ENCODE data around the gene OR4B1.

The OR4B1 gene, protein sequence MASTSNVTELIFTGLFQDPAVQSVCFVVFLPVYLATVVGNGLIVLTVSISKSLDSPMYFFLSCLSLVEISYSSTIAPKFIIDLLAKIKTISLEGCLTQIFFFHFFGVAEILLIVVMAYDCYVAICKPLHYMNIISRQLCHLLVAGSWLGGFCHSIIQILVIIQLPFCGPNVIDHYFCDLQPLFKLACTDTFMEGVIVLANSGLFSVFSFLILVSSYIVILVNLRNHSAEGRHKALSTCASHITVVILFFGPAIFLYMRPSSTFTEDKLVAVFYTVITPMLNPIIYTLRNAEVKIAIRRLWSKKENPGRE

DNA sequence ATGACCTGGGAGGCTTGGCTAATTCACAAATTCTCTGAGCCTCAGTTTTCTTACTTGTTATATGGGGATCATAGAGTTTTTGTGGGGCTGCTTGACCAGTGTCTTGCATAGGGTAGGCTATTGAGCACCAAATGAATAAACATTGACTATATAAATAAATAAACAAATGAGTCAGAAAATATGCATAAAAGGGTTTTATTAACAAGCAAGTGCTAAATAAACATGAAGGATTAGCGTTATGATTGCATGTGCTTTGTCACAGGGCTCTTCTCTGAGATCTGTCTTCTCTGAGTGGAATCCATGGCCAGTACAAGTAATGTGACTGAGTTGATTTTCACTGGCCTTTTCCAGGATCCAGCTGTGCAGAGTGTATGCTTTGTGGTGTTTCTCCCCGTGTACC lies at the start of gene OR4B1:
TSS of gene OR4B1 (plus strand) at position 301 of the 400 bp plus-strand sequence. CDS start at position 301, 0 bp downstream.
- H3K4me1 ChIP-seq (ENCODE audit: control insufficient read depth, insufficient read depth, low read length), result no peaks in the 10 kb centered on the region
- H3K9me3 ChIP-seq (ENCODE audit: control insufficient read depth, insufficient read depth, low read length), result peaks cover 94% of the 10 kb centered on the region
- H3K9ac ChIP-seq (ENCODE audit: low read depth, low read length), result no peak within 1 kb of the TSS
- H3K27me3 ChIP-seq (ENCODE audit: control insufficient read depth, insufficient read depth, low read length), result no peaks in the 10 kb centered on the region
- H3K36me3 ChIP-seq (ENCODE audit: control insufficient read depth, insufficient read depth, low read length), result no peaks in the 10 kb centered on the region
- no peak within 1 kb of the TSS for H3K4me3 ChIP-seq (ENCODE audit: low read depth, low read length)
- no peak within 1 kb of the TSS for H3K27ac ChIP-seq (ENCODE audit: low read depth, low read length)

DNA sequence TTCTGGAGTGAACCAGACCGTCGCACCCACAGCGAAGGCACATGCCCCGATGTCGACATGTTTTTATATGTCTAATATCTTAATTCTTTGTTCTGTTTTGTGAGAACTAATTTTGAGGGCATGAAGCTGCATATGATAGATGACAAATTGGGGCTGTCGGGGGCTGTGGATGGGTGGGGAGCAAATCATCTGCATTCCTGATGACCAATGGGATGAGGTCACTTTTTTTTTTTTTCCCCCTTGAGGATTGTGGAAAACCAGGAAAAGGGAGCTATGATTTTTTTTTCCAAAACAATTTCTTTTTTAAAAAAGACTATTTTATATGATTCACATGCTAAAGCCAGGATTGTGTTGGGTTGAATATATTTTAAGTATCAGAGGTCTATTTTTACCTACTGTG lies 49.2 kb upstream of the OR4B1 start:
- no peaks in the 10 kb centered on the region for H3K4me1 ChIP-seq (ENCODE audit: control insufficient read depth, insufficient read depth, low read length)
- no peak overlapping the region for H3K9ac ChIP-seq (ENCODE audit: low read depth, low read length)
- no peaks in the 10 kb centered on the region for H3K27me3 ChIP-seq (ENCODE audit: control insufficient read depth, insufficient read depth, low read length)
- no peaks in the 10 kb centered on the region for H3K9me3 ChIP-seq (ENCODE audit: control insufficient read depth, insufficient read depth, low read length)
- no peak overlapping the region for H3K27ac ChIP-seq (ENCODE audit: low read depth, low read length)
- no peak overlapping the region for H3K4me3 ChIP-seq (ENCODE audit: low read depth, low read length)
- H3K36me3 ChIP-seq (ENCODE audit: control insufficient read depth, insufficient read depth, low read length), result peaks cover 12% of the 10 kb centered on the region; the same call in 1 of the 2 replicates

DNA sequence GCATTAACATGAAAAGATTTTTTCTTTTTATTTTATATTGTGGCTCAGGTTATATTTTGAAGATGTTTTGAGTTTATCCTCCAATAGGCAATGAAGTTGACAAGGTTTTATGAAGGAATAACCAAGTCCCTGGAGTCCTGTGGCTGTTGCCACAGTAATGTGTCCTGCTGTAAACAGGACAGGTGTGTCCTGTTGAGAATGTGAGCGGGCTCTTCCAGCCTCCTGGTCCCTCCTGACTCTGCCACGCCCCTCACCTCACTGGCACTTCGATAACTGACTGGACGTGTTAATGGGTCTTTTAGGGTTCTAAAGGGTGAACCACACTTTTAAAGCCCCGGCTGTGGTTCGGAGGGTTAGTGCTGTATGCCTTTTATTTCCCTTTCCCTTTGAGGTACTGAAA lies 47.8 kb upstream of the OR4B1 start:
- H3K27ac ChIP-seq (ENCODE audit: low read depth, low read length), result no peak overlapping the region
- no peaks in the 10 kb centered on the region for H3K4me1 ChIP-seq (ENCODE audit: control insufficient read depth, insufficient read depth, low read length)
- no peaks in the 10 kb centered on the region for H3K27me3 ChIP-seq (ENCODE audit: control insufficient read depth, insufficient read depth, low read length)
- no peak overlapping the region for H3K9ac ChIP-seq (ENCODE audit: low read depth, low read length)
- H3K9me3 ChIP-seq (ENCODE audit: control insufficient read depth, insufficient read depth, low read length), result no peaks in the 10 kb centered on the region
- H3K4me3 ChIP-seq (ENCODE audit: low read depth, low read length), result no peak overlapping the region
- peaks cover 12% of the 10 kb centered on the region; the same call in 1 of the 2 replicates for H3K36me3 ChIP-seq (ENCODE audit: control insufficient read depth, insufficient read depth, low read length)

DNA sequence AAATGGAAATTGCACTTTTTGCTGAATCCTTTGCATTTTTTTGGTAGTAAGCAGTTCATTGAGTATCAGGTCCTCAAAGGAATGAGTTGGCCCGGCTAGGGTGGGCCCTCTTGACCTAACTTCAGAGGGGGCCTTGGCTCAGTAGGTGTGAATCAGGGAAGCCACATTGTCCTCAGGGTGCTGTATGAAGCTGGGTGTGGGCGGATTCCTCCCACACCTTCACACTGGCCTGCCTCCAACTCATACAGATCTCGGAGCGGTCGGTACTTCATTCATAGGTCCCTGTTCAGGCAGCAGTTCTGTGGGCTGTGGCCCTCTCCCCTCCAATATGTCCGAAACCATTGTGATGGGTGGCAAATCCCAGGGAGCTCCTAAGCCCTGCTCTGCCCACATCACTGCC lies 47.4 kb upstream of the OR4B1 start:
- Histone ChIP-seq H3K36me3 (ENCODE audit: control insufficient read depth, insufficient read depth, low read length) (peaks cover 8% of the 10 kb centered on the region; the same call in 1 of the 2 replicates), H3K27me3 (ENCODE audit: control insufficient read depth, insufficient read depth, low read length) (no peaks in the 10 kb centered on the region), H3K9me3 (ENCODE audit: control insufficient read depth, insufficient read depth, low read length) (no peaks in the 10 kb centered on the region), H3K4me3 (ENCODE audit: low read depth, low read length) (no peak overlapping the region), H3K27ac (ENCODE audit: low read depth, low read length) (no peak overlapping the region), H3K4me1 (ENCODE audit: control insufficient read depth, insufficient read depth, low read length) (no peaks in the 10 kb centered on the region), H3K9ac (ENCODE audit: low read depth, low read length) (no peak overlapping the region)

DNA sequence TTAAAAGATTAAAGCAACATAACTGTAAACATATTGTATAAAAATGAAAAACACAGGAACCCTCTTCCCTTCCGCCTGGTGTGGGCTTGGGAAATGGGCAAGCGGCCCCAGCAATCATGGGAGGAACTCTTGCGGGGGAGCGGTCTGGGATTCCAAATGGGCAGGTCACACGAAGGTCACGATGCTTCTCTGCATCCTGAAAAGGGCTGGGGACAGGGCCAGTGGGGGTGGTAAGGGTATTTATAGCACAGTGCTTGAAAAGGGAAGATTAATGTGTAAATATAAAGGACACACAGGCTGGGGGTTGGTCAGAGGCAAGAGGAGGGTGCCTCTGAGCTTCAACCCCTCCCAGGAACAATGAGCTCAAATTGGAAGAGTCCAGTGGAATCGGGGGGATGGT lies 46.9 kb upstream of the OR4B1 start:
- Histone ChIP-seq H3K9ac (ENCODE audit: low read depth, low read length) (no peak overlapping the region), H3K27ac (ENCODE audit: low read depth, low read length) (no peak overlapping the region), H3K4me1 (ENCODE audit: control insufficient read depth, insufficient read depth, low read length) (no peaks in the 10 kb centered on the region)

DNA sequence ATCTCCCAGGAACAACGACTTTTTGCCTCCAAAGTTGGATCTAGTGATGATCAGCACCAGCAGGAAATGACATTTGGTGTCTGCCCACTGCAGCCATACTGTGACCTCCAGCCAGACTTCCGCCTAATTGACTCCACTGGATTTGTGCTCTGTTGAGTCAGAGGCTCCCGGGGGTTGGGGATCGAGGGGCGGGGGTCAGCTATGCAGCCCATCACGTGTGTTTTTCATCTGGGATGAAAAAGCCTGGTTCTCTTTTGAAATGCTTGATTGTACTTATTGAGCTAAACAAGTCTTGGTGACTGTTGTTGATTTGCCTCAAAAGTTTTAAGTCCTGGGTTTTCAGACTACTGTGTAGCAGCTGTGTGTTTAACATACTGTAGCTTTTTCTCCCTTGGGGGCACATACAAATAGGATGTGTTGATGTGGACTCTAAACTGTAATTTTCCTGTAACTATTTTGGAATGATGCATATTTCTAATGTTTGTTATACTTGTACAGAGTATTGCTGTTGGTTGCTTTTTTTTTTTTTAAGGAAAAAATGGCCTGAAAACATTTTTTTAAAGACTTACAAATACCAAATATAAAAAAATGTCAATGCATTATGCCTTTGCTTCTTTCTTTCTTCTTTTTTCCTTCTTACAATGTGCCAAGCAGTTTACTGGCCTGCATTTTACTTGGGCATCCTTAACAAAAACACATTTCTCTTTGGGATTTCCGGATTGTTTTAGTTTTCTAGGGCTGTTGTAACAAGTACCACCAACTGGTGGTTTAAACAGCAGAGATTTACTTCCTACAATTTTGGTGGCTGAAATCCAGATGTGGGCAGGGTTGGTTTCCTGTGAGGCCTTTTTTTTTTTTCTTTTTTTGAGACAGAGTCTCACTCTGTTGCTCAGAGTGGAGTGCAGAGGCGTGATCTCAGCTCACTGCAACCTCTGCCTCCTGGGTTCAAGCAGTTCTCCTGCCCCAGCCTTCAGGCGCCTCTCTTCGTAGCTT lies 46.1 kb upstream of the OR4B1 start:
- Histone ChIP-seq H3K4me1 (ENCODE audit: control insufficient read depth, insufficient read depth, low read length) (no peaks in the 10 kb centered on the region), H3K27me3 (ENCODE audit: control insufficient read depth, insufficient read depth, low read length) (no peaks in the 10 kb centered on the region), H3K27ac (ENCODE audit: low read depth, low read length) (no peak overlapping the region), H3K9ac (ENCODE audit: low read depth, low read length) (no peak overlapping the region), H3K36me3 (ENCODE audit: control insufficient read depth, insufficient read depth, low read length) (no peaks in the 10 kb centered on the region), H3K9me3 (ENCODE audit: control insufficient read depth, insufficient read depth, low read length) (0 out of 2 replicates have a peak, but pooled peaks cover 2% of the 10 kb centered on the region), H3K4me3 (ENCODE audit: low read depth, low read length) (no peak overlapping the region)

More for the DNA sequence above, 46.9 kb upstream of the OR4B1 start:
- Histone ChIP-seq H3K27me3 (ENCODE audit: control insufficient read depth, insufficient read depth, low read length) (no peaks in the 10 kb centered on the region), H3K4me3 (ENCODE audit: low read depth, low read length) (no peak overlapping the region), H3K36me3 (ENCODE audit: control insufficient read depth, insufficient read depth, low read length) (peaks cover 6% of the 10 kb centered on the region; the same call in 1 of the 2 replicates), H3K9me3 (ENCODE audit: control insufficient read depth, insufficient read depth, low read length) (no peaks in the 10 kb centered on the region)

DNA sequence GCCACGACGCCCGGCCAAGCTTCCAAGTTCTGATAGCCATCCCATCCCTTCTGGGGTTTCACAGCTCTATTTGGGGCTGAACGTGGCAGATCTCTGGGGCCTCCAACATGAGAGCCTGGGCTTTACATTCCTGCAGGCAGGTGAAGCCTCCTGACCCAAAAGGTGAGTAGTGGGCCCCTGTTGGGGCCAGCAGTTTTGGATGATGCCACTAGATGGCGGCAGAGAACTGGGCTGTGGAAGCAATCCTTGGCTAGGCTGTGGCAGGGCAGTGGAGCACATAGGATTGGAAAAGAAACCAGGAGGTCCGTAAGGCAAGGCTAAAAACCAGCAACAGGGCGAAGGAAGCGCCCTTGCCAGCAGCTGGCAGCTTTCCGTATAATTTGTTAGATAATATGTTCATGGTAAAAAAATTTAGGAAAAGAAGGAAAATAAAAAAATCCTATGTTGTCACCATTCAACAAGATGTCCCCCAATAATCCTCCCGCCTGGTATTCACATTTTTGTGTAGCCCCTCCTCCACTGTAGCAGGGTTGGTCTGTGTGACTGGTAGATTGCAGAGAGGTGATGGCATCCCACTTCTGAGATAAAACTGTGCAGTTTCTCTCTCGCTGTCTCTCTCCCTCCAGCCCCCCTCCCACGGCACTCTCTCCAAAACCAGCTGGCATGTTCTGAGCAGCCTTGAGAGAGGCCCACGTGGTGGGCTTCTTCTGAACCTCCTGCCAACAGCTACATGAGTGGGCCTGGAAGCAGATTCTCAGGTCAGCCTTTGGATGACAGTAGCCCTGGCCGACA lies 43.6 kb upstream of the OR4B1 start:
- Histone ChIP-seq H3K9me3 (ENCODE audit: control insufficient read depth, insufficient read depth, low read length) (peaks cover 24% of the 10 kb centered on the region), H3K4me1 (ENCODE audit: control insufficient read depth, insufficient read depth, low read length) (no peaks in the 10 kb centered on the region), H3K27me3 (ENCODE audit: control insufficient read depth, insufficient read depth, low read length) (no peaks in the 10 kb centered on the region), H3K27ac (ENCODE audit: low read depth, low read length) (no peak overlapping the region), H3K4me3 (ENCODE audit: low read depth, low read length) (no peak overlapping the region), H3K9ac (ENCODE audit: low read depth, low read length) (no peak overlapping the region), H3K36me3 (ENCODE audit: control insufficient read depth, insufficient read depth, low read length) (no peaks in the 10 kb centered on the region)

DNA sequence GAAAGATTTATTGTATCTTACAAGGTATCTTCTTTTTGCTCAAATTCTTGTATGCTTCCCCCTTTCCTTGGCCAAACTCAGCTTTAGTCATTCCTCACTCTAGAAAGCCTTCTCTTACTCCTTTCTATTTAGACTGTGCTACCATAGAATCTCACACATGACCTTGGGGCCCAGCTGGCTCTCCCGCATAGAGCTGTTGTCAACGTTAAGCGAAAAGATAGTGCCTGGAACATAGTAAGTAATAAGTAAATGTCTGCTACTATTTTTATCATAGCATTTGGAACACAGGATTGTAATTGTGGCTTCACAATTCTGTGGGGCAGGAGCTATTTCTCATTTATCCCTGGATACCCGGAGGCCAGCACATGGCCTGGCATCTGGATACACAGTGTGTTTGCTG lies 38.9 kb upstream of the OR4B1 start:
- no peaks in the 10 kb centered on the region for H3K4me1 ChIP-seq (ENCODE audit: control insufficient read depth, insufficient read depth, low read length)
- no peak overlapping the region for H3K27ac ChIP-seq (ENCODE audit: low read depth, low read length)
- no peak overlapping the region for H3K9ac ChIP-seq (ENCODE audit: low read depth, low read length)
- H3K4me3 ChIP-seq (ENCODE audit: low read depth, low read length), result no peak overlapping the region
- H3K27me3 ChIP-seq (ENCODE audit: control insufficient read depth, insufficient read depth, low read length), result no peaks in the 10 kb centered on the region
- H3K36me3 ChIP-seq (ENCODE audit: control insufficient read depth, insufficient read depth, low read length), result no peaks in the 10 kb centered on the region
- H3K9me3 ChIP-seq (ENCODE audit: control insufficient read depth, insufficient read depth, low read length), result peaks cover 66% of the 10 kb centered on the region

DNA sequence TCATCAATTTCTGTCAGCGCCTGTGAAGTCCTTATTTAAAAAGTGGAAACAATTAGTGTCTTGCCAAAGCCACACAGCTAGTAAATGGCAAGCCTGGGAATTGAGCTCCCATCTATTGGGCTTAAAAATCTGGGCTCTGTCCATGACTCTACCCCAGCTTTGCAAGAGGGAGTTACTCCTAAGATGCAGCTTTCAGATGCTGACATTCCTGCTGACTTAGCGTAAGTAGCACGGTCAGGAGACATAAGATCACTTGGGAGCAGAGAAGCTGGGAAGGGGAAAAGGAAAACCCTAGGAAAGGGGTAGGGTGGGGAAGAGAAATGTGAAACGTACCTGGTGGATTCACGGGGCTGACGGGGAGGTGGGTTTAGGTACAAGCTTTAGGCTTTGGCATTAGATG lies 36.0 kb upstream of the OR4B1 start:
- no peaks in the 10 kb centered on the region for H3K4me1 ChIP-seq (ENCODE audit: control insufficient read depth, insufficient read depth, low read length)
- peaks cover 78% of the 10 kb centered on the region for H3K9me3 ChIP-seq (ENCODE audit: control insufficient read depth, insufficient read depth, low read length)
- H3K27ac ChIP-seq (ENCODE audit: low read depth, low read length), result no peak overlapping the region
- H3K36me3 ChIP-seq (ENCODE audit: control insufficient read depth, insufficient read depth, low read length), result no peaks in the 10 kb centered on the region
- no peaks in the 10 kb centered on the region for H3K27me3 ChIP-seq (ENCODE audit: control insufficient read depth, insufficient read depth, low read length)
- no peak overlapping the region for H3K9ac ChIP-seq (ENCODE audit: low read depth, low read length)
- no peak overlapping the region for H3K4me3 ChIP-seq (ENCODE audit: low read depth, low read length)

DNA sequence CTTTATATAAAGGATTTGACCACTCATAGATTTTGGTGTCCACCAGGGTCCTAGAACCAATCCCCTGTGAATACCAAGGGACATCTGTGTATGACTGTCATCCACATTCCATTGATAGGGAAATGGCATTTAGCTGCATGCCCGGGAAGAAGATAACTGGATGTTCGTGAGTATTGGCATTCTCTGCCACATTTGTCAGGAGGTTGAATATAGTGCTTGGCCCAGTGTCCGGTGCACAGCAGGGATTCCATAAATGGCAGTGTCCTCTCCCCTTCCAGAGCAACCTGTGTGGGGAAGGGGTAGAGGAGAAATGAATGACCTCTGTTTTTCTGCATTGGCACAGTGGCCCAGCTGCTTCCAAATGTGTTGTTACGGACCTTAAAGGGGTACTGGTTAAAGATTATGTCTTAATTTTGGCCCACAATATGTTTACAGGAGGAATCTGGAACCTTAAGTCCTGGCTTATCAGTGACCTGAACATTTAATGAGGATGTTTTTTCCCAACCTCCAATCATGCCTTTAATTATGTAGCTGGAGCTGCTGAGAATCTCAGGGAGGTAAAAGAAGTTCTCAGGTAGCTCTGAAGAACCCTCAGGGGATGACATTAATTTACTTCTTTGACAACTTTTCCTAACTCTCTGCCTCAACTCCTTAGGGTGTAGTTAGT lies 33.6 kb upstream of the OR4B1 start:
- Histone ChIP-seq H3K27ac (ENCODE audit: low read depth, low read length) (no peak overlapping the region), H3K9ac (ENCODE audit: low read depth, low read length) (no peak overlapping the region), H3K27me3 (ENCODE audit: control insufficient read depth, insufficient read depth, low read length) (no peaks in the 10 kb centered on the region), H3K4me3 (ENCODE audit: low read depth, low read length) (no peak overlapping the region), H3K9me3 (ENCODE audit: control insufficient read depth, insufficient read depth, low read length) (peaks cover 57% of the 10 kb centered on the region), H3K36me3 (ENCODE audit: control insufficient read depth, insufficient read depth, low read length) (no peaks in the 10 kb centered on the region), H3K4me1 (ENCODE audit: control insufficient read depth, insufficient read depth, low read length) (no peaks in the 10 kb centered on the region)

Data from HUES48 (cell line).